NOMO-1 treated with dmso at 0.1 percent for 144 hours (cell line): Measurements from ENCODE around the gene DCAF12.
"Not testable (repeated sequence)": the region's sequence is repeated elsewhere in the genome, so short reads cannot be mapped to it uniquely, and the experiment has no call there.

Source experiments
- DNase-seq: peaks from one replicate; lab custom pipeline; 2025; ENCODE audit not compliant: unreplicated experiment; lab: John Stamatoyannopoulos, UW

The DCAF12 gene

DNA sequence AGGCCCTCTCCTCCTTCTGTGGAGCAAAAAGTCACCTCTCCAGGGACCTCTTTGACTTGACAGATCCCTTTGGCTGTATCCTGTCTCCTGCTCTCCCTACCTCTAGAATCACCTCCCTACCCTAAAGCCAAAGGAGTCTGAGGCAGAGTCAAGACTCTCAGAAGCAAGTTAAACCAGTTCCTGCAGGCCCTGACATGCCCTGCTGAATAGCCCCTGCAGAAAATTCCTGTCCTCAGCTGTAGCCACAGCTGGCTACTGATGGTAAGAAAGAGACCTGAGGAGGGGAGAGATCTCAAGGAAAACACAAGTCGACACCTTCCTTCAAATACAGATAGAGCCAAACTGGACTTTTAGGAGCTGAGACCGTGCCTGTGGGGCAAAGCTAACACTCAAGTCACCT, 54.1 kb downstream of the DCAF12 start:
- no peak for DNase-seq

GRCh38 chr9:34070606-34071324, 55.7 kb downstream of the DCAF12 start:
- no peak for DNase-seq

DNA sequence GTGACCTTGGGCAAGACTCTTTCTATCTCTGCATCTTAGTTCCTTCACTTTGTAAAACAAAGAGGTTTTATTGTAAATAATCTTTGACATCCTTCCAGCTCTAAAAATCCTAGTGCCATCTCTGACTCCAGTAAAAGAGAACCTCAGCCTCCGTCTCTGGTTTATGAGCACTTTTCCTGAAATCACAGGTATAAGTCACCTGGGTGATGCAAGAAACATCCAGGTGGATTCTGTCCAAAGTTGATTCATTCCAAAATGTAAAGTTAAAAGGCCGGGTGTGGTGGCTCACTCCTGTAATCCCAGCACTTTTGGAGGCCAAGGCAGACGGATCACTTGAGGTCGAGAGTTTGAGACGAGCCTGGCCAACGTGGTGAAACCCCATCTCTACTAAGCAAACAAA, 56.7 kb downstream of the DCAF12 start:
- no peak for DNase-seq

GRCh38 chr9:34065541-34065940, 61.0 kb downstream of the DCAF12 start:
- no peak for DNase-seq

GRCh38 chr9:34059954-34060353, 66.5 kb downstream of the DCAF12 start:
- DNase-seq, result no peak

- no peak for DNase-seq
Measured at GRCh38 chr9:34059281-34059680, 67.2 kb downstream of the DCAF12 start.

DNA sequence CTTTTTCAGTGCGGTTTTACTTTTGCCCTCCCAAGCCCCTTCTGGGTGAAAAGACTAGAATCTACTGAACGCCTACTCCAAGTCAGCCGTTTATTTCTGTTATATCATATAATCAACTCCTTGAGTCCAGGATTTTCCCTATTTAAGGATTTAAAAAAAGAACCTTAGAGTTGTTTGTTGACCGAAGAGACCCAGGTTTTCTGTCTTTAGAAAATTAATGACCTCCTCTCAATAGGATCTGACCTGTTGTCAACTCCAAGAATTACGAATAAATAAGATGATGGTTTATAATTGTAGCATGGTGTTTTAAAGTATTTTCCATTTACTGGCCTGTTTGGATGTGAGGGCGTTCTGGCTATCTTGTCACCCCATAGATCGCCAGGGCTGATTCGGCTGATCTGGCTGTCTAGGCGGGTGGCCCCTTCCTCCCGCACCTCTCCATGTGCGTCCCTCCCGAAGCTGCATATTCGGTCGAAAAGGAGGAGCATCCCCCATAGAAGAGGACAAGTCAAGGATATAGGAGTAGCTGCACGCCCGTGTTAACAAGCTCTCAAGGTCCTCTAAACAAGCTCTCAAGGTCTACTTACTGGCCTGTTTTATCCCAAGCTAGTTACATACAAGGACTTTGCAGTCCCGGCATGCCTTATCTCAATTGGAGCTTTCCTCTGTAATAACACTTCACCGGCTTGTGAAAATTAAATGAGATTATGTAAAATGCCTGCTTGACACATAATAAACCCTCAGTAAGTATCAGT, 76.7 kb downstream of the DCAF12 start:
- DNase-seq, result no peak

GRCh38 chr9:34048727-34049629, 77.5 kb downstream of the DCAF12 start, which contains the start of gene UBAP2:
TSS of gene UBAP2 (minus strand) at chr9:34048887. CDS start at chr9:34017148, 31,739 bp downstream.
- peak; percentile 97 for DNase-seq

DNA sequence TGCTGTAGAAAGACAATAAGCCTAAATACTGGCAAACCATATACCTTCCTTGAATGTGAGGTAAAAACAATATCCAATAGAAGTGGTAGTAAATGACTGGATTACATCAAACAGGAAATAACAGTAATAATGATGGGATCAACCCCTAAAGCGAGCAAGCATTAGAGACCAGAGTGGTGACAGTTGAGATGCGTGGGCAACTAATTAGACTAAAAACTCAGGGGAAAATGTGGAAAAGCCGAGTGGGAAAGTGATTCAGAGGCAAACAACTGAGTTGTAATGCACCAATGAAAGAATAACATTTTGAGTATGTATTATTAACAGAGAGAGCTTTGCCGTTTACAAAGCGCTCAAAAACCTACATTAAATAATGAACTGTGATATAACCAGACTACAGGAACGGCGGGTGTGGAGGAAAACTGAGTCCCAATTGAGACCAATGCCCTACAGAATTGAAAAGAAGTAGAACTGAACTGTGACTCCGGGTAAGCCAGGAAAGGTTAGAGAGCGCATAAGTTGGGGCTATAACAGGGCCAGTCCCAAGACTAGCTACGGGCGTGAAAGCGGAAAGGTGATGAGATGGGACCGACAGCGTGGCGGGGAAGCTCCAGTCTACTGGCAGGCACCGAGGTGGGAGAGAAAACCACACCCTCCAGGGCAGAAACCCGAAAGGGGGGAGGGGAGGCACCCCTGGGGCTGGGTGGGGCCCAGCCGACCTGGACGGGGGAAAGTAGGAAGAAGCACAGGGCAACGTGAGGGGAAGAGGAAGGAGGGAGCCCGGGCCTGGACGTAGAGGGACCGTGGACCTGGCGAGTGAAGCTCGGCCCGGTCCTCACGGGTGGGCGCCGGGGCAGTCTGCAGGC, 78.4 kb downstream of the DCAF12 start:
- peak; percentile 77 for DNase-seq

DNA sequence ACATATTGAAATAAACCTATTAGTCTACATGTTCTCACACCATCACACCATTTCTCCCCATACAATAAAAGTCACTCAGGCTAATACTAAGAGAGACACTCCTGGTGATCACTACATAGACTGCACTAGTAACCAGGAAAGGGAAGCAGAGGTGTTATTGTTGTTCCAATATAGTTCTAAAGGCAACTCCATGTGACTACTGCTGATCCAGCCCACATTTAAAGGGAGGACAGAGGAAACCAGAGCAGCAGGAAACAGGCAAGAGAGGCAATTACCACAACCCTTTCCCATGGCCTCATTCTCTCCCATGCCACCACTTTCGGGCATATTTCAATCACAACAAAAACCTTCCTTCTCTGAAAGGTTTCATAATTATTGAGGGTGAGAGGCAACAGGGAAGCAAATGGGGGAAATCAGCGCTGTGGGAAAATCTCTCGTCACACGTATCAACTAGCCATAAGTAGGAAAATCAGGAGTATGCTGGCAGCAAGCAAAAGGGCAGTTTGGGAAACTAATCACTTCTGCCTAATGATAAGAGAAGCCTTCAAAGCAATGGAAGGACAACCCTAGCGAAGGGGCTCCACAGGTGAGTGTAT, 79.6 kb downstream of the DCAF12 start:
- peak; percentile 6 for DNase-seq

DNA sequence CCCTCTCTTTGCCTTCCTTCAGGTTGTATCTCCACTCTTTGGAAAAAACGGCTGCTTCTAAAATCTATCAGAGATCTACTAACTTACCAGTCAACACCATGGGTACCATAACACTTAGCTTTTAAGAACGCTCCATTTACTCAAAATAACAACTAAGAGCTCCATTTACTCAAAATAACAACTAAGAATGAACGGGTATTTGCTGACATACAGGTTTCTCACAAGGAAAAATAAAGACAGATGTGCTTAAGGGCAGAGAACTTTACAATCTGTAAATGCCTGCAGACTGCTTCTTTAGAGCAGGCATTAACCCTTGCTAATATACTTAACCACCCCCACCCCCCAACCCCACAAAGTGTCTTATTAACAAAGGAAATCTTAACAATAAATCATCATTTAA, 80.6 kb downstream of the DCAF12 start:
- no peak for DNase-seq

GRCh38 chr9:34042074-34042473, 84.4 kb downstream of the DCAF12 start:
- DNase-seq, result not testable (repeated sequence)

- DNase-seq, result not testable (repeated sequence)
Measured at GRCh38 chr9:34038851-34039250, 87.6 kb downstream of the DCAF12 start.

DNA sequence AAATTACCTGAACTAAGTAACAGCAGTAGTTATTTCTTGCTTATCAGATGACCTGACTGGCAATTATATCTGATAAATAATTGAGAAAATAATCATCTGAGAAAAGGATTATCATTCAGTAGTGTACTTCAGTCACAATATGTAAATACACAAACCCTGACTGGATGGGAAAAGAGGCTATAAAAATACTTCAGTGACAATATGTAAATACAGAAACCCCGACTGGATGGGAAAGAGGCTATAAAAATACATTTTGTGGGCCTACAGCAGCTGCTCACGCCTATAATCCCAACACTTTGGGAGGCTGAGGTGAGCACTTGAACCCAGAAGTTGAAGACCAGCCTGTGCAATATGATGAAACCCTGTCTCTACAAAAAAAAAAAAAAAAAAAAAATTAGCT, 88.9 kb downstream of the DCAF12 start:
- no peak for DNase-seq

GRCh38 chr9:34036625-34037024, 89.9 kb downstream of the DCAF12 start:
- no peak for DNase-seq
